Measurements from ENCODE around the gene EMP2.
"Not testable (repeated sequence)": the region's sequence is repeated elsewhere in the genome, so short reads cannot be mapped to it uniquely, and the experiment has no call there.

The EMP2 gene

DNA sequence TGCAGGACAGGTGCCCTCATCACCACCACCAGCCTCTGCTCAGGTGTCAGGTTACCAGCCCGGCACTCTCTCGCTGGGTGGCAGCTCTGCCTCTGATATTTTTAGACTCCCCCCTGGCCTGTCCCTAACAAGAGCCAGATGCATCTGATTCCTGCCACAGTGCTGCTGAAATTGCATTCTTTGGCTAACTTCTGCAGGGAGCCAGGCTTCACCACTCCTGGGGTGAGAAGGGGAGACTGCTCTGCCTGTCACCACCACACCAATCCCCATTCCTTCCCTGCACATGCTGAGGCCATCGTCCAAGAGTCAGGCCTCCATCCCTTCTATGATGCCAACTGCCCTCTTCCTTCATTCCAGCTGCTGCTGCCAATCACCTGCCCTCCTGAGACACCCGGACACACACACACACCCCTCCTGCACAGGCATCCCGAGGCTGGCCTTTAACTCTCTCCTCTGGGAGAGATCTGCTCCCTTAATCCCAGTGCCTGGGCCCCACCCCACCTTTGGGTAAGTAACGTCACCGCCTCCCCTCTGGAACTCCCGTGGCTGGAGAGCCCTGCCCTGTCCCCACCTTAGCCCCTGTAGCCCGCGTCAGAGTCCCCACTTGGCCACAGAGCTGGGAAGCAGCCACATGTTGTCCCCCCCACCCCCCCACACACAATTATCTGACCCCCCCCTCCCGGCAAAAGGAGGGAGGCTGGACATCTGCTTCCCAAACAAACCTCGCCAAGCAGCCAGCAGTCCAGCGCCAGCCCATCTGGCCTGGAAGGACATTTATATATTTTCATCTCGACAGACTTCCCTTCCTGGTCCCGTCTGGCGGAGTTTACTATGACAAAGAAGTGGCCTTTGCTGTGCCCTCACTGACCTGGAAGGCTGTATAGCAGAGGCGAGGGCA, 2.8 kb downstream of the EMP2 start:
- DNase-seq = no peak

DNA sequence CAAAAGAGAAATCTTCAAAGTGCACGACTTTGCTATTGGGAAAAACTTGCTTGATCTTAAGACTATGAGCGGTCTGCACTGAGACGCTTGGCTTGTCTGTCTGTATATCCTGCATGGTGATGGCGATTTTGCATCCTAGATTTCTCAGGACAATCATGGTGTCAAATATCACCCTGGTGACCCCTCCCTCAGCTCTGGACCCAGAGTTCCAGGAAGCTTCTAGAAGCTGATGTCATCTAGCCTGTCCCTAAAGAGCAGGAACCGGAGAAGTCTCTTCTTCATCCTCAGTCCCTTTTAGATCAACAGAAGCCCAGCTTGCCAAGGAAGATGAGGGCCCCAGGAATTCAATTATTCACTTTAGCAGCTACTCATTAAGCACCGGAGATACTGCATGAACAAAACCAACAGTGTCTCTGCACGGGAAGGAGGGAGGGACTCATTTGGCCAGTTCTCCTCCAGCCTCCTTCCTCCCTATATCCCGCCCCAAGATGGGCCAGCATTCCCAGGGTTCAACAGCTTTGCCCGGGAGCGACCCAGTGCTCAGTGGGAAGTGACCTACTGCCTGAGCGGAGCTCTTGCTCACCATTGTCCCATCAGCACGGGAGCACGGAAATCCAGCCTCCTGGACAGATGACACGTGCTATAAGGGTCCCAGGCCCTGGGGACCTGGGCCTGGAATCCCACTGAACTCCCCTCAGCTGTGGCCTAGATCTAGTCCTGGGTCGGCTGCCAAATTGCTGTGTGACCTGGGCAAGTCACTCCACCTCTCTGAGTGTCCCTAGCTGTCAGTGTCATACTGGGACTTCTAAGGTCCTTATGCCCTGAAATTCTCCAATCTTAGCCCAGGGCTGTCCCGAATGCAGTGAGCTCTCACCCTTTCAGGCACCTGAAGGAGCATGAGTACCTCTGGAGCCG, 3.8 kb downstream of the EMP2 start:
- DNase-seq = no peak

DNA sequence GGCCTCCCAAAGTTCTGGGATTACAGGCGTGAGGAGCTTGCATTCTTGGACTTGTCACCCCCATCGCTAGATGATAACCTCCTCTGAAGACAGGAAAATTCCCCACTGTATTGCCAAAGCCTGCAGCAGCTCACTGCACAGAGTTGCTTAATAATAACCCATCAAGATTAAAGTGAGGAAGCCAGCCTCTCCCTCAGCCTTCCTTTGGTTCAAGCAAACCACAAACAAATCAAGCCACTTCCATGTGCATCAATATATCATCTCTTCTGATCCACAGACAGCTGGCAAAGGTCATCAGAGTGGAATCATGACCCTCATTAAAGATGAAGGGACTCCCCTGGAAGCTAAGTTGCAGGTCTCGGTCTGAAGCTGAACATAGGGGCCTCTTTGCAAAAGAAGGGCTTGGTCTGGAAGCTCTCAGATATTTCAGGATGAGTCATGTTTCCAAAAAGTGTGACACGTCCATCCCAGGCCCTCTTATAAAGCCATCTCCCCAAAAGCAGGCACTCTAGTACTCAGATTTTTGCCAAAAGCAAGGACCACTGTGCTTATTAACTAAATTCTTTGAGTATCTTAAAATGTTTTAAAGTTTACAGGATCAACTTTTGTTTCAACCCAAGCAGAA, 4.8 kb downstream of the EMP2 start:
- no peak for DNase-seq

DNA sequence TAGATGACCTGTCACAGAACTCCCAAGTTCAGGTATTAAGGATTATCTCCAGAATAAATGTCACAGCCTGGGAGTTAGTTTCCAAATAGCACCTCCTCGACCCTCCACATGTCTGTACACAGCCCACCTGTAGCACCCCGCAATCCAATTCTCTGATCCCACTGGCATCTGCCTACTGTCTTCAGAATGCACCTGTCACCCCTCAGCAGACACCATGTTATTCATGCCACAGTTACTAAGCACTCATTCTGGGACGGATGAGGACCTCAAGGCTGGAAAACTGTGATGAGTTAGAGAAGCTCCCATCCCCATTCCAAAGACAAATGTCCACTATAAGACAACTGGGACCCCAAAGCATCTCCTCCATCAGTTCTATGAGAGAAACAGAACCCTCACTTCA, 7.8 kb downstream of the EMP2 start:
- no peak for DNase-seq

DNA sequence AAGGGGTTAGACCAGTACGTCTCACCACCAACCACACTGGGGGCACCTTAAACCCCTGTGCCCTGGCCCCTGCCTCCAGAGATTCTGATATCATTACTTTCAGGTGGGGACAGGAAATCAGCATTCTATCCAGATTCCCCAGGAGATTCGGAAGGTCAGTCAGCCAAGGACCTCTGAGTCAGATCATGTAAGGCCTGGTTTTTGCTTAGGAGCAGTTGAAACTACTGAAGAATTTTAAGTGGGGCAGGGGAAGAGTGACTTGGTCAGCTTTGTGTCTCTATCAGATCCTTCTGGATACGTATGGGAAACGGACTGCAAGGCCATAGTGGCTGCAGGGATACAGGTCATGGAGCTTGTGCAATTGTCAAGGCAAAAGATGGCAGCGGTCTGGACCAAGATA, 9.0 kb downstream of the EMP2 start:
- DNase-seq = no peak

DNA sequence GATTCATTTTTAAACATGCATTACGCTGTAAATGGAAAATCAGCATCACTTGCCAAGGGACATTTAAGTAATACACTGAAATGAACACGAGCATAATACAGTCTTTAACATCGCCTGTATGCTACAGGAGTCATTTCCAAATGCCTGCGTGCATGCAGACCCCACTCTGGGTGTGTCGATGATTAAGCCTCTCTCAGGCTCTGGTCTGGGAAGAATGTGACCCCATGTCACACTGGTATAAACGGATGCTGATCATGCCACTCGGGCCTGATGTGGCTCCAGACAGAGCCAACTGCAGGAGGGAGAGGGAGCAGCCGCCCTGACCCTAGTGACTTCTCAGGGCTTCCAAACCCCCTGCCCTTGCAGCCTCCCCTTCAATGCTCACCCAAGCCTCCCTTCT, 10.8 kb downstream of the EMP2 start:
- no peak for DNase-seq

DNA sequence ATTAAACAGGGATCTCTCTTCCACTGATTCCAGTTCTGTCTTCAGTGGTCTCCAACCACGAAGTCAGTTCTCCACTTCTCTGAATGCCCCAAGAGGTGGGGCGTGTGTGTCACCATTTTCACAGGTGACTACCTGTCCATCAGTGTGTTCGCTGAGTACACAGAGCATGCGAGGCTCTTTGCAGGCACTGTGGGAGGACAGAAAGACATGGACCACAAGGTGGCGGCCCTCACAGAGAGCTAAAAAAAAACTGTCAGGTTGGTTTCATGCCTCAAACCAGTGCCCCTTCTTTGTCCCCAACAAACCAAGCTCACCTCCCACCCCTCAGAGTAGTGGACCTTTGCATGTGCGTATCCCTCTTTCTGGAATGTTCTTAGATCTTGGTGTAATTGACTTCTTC, 13.8 kb downstream of the EMP2 start:
- no peak for DNase-seq

DNA sequence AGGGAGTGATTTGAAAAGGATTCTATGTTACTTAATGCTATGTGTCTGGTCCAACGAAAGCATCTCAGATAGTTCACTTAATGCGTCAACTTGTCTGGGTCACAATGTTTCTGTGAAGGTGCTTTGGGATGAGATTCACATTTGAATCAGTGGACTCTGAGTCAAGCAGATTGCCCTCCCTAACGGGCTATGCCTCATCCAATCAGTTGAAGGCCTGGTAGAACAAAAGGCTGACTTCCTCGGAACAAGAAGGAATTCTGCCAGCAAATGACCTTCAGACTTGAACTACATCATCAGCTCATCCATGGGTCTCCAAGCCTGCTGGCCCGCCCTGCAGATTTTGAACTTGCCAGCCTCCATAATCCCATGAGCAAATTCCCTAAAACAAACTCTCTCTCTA, 15.2 kb downstream of the EMP2 start:
- DNase-seq = no peak

DNA sequence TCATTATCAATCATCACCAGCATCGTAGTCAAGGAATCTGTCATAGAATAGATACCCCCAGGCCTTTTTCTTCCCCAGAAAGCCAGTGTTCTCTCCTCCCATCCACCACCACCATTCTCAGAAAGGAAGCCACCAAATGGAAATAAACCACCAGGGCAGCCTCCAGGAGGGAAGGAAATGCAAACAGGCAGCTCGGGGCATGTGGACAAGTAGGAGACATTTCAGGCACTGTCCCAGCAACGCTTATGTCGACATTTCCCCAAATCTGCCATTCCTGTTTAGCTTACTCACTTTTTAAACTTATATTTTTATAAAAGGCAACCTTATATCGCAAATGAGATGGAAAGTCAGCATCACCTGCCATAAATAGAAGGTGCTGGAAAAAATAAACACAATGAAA, 15.8 kb downstream of the EMP2 start:
- DNase-seq = no peak

DNA sequence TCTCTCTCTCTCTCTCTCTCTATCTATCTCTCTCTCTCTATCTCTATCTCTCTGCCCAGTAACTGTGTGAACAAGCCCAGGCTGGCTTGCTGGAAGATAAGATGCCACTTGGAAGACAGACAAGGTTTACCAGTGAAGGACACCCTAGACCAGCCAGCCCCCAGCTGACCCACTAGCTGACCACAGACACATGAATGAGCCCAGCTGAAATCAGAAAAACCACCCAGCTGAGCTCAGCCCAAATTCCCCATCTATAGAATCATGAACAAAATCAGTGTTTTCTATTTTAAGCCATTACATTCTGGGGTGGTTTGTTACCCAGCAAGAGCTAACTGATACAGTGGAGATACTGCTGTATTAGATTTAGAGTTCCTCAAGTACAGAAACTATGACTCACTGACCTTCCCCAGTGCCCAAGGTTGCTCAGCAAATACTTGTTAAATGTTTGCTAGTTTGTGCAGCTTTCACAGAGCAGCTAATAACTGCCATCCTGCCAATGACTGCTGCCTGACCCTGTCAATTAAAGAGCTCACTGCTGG, 18.0 kb downstream of the EMP2 start:
- no peak for DNase-seq

DNA sequence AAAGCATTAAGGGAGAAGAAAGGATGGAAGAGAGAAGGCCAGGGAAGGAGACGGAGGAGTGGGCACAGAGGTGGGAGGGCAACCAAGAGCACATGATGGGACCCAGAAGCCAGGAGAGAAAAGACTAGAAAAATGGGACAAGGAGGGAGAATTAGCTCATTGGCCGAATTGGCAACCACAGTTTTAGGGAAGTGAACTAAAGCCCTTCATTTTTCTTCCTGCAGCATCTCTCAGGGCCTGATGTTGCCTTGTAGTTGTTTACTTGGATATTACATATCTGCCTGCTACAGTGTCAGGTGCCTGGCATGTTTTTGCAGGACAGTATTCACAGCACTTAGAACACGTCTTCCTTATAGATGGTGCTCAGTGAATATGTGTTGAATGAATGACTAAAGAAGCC, 19.0 kb downstream of the EMP2 start:
- no peak for DNase-seq

DNA sequence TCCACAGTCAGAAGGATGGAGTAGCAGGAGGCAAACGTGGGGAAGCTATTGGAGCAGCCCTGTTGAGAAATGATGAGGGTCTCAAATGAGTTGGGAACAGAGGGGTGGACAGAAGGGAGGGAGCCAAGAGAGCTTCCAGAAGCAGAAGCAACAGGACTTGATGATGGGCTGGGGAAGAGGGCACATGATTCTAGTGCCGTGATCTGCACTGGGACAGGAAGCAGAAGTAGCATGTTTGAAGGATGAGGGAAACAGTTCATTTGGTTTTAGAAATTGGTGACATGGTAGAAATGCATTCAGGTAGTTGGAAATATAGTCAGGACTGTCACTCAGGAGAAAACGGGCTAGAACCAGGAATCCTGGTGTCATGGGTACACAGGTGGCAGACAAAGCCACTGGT, 19.4 kb downstream of the EMP2 start:
- no peak for DNase-seq

DNA sequence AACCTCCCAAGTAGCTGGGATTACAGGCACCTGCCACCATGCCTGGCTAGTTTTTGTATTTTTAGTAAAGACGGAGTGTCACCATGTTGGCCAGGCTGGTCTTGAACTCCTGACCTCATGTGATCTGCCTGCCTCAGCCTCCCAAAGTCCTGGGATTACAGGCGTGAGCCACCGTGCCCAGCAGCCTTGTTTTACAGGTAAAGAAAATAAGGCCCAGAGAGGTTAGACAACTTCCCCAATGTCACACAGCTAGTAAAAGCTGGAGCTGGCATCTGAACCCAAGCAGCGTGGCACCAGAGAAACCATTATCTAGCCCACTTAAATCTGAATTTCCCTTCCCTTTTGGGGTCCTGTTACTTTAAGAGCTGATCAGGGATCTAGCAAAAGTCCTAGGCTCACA, 20.6 kb downstream of the EMP2 start:
- not testable (repeated sequence) for DNase-seq

DNA sequence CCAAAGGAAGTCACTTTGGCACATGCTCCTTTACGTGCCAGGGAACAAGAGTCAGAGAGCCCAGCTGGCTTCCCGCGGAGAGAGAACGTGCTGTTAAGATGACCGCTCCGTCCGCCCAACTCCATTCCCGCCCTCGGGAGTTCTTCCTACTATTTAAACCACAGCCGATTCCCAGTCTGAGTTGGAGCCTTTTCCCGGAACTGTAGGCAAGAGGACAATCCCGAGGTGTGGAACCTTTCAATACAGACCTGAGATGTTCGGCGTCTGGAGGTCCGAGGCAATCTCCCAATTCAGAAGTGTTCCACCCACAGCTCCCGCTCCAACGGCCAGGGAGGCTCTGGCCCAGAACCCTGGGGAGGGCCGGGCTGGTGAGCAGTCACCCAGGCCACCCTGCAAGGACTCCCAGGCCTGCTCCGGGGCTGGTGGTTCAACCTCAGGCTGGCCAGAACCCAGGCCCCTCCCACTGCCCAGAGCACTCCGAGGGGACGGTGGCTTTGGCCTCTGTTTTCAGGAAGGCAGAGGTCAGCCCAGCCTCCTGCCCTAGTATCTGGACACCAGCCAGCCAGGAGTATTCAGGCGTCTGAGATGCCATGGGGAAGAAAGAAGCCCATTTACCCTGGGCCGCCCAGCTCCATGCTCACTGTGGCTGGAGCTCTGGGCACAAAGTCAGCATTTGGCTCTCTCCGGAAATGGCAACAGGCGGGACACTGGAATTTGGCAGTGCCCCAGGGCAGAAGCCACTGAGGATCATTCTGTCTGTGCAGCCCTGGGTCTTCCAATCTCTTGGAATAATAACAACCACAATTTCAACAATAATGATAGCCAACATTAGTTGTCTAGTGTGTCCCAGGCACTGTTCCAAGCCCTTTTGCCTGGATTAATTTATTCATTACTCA, 21.4 kb downstream of the EMP2 start:
- DNase-seq = no peak

DNA sequence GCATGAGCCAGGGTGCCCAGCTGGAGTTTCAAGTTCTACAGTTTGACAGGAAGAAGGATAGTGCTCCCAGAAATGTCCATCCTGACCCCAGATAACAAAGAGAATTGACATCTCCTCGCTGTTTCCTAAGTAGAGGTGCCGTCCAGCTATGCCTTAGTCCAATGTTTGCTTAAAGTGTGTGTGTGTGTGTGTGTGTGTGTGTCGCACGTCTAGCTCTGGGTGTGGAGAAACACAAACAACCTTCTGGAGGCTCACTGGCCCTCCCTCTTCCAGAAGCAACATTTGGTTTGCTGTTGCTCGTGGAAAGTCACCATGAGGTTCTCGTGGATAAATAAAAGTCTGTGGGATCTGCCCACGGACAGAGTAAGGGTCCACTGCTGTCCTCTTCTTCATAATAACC, 22.1 kb downstream of the EMP2 start:
- DNase-seq = no peak

DNA sequence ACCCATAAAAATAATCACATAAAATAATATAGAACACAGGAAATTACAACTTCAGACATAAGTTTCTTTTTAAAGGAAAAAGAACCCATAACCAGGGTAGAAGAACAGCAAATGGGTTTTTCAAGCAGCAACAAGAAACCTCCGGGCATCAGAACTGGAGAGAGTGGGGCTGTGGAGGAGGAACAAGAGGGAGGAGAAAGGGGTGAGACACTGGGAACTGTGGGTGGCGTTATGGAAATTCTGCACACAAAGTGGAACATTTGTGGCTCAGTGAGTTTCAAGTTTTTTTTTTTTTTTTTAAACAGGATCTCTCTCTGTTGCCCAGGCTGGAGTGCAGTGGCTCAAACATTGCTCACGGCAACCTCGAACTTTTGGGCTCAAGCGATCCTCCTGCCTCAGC, 22.6 kb downstream of the EMP2 start:
- DNase-seq = no peak

DNA sequence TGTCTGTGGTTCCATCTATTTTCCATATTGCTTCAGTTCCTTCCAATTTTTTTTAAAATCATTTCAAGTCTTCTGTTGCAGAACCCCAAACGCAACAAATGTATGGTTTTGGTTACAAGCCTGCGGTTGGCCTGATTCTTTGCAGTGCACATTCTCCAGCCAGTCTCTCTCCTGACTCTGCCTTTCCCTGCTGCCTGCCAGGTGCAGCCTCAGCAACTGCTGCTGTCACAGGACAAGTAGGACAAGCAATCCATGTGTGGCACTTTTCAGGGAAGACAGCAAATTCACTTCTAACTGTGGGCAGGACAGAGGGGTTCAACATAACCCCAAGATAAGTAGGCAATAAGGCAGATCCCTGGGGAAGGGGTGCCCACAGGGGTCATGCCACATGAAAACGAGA, 24.2 kb downstream of the EMP2 start:
- DNase-seq = no peak

DNA sequence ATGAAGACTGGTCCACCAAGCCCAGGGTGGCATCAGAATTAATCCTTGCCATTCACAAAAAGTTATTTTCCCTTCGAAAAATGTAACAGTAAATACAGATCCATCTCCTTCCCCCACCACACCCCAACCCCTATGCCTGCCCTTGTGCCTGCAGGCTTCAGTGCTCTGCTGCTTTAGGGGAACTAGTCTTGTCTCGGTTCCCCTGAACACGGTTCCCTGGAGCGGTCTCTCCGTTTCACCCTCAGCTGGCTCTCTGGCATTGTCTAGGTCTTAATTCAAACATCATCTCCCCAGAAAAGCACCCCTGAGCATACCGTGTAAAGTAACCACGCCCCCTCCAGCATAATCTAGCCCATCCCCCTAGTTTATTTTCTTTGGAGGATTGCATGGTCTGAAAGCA, 25.8 kb downstream of the EMP2 start:
- no peak for DNase-seq

DNA sequence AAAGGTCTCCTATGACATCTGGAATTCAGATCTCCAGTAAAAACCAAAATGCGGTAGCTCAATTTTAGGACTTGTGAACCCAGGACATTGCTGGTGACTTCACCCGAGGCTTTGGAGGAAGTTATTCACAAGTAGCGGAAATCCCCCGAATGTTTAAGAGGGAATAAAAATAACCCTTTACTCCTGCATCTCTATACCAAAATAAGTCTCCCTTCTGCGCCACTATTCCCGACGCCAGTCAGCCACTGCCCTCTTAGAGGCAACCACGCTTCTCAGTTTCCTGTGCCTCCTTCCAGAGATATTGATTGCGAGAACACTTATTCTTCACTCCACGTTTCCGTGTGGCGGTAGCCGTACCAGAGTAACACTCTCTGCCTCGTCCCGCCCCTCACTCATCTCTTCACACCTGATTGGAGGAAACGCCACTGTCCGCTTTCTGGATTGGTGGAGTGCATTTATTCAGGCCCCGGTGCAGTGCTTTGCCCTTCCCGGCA, 27.4 kb downstream of the EMP2 start:
- peak; percentile 29 for DNase-seq

DNA sequence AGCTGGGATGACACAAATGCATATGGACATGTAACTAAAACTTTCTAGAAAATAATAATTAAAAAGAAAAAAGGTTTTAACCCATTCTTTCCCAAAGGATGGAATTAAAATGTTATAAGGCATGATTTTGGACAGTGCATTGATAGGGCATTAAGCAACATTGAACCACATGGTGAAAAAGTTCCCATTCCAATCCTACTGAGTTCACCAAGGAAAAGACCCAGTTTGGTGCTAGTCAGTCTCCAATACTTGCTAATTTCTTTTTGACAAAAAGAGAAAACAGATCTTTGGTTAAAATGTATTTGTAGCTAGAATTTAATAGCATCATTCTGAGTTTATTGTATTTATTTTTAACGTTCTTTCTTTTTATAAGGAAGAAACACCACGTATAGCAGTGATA, 28.1 kb downstream of the EMP2 start:
- DNase-seq = no peak

DNA sequence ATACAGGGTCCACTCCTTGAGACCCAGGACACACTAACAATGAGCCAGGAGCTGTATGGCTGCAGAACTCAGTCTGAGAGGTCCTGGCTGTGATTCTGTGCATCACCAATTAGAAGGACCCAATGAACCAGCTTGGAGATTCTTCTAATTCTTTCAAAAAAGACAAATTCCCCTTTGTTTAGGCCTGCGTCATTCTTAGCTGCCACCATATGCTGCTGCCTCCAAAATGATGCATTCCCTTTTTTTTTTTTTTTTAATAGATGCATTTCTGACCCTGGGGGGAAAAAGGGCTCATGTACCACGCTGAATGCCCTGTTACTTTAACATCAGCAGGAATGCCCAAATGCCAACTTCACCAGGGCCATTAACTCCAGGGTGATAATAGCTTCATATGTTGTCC, 28.5 kb downstream of the EMP2 start:
- no peak for DNase-seq

DNA sequence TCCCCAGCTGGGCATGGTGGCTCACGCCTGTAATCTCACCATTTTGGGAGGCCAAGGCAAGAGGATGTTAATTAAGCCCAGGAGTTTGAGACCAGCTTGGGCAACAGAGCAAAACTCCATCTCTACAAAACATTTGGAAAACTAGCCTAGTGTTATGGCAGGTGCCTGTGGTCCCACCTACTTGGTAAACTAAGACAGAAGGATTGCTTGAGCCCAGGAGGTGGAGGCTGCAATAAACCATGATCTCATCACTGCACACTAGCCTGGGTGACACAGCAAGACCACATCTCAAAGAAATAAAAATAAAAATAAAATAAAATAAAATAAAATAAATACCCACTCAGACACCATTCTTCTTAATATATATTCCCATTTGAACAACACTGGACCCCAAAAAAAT, 32.0 kb downstream of the EMP2 start:
- no peak for DNase-seq

Data from effector CD8-positive, alpha-beta T cell (primary cell).